Esophagus muscularis mucosa (tissue), 4 donors: ENCODE data around the gene DHRS12. TPM values are rescaled to one million over a fixed set of nuclear protein-coding genes. Genes with fewer than 3 reads are reported as not detected.

Source experiments
- DNase-seq: peaks from one replicate; pipeline ENCODE4 v3.0.0-alpha.2; 2017; ENCODE audit errors: extremely low spot score
- H3K27ac ChIP-seq, 4 donors: fragments of 200-600 bp; sonication (generic); replicated peaks in 1 of 4; 1 replicate in 3 of 4; 2 replicates in 1 of 4; pipeline ENCODE4 v1.5.1; 2016 to 2019; ENCODE audit warnings: mild to moderate bottlenecking in 1 of 4
- H3K27me3 ChIP-seq, 4 donors: fragments of 200-600 bp; sonication (generic); one replicate each; pipeline versions ENCODE4 v1.5.1 to v1.6.0; 2016 to 2019
- H3K36me3 ChIP-seq, 4 donors: fragments of 200-600 bp; sonication (generic); one replicate each; pipeline ENCODE4 v1.5.1; 2016 to 2019
- H3K4me1 ChIP-seq, 4 donors: fragments of 200-600 bp; sonication (generic); one replicate each; pipeline ENCODE4 v1.5.1; 2016 to 2019
- H3K4me3 ChIP-seq, 4 donors: fragments of 200-600 bp; sonication (generic); 1 replicate in 2 of 4; 2 replicates in 2 of 4; pipeline ENCODE4 v1.5.1; 2016 to 2019; ENCODE audit warnings: mild to moderate bottlenecking in 4 of 4, moderate library complexity in 1 of 4
- H3K9me3 ChIP-seq, 4 donors: fragments of 200-600 bp; sonication (generic); 1 replicate in 3 of 4; 2 replicates in 1 of 4; pipeline ENCODE4 v1.5.1; 2016 to 2019
- CTCF ChIP-seq, 3 experiments: fragments of 200-600 bp in 2 of 3; fragments of 450-650 bp in 1 of 3; sonication (generic) in 2 of 3; IDR thresholded peaks; one replicate each; pipeline ENCODE4 v1.5.1; 2017 to 2019; ENCODE audit warnings: antibody characterized with exemption in 3 of 3, mild to moderate bottlenecking in 2 of 3, moderate library complexity in 1 of 3
- EP300 ChIP-seq: sonication (generic); formaldehyde crosslinking; IDR thresholded peaks from one replicate; pipeline ENCODE4 v1.6.1; 2017; ENCODE audit warnings: antibody characterized with exemption
- POLR2A ChIP-seq: fragments of 450-650 bp; IDR thresholded peaks from one replicate; pipeline ENCODE4 v1.6.1; 2017; ENCODE audit warnings: antibody characterized with exemption, moderate library complexity, mild to moderate bottlenecking, low read depth
- POLR2AphosphoS5 ChIP-seq, 2 donors: sonication (generic); formaldehyde crosslinking; IDR thresholded peaks; one replicate each; pipeline ENCODE4 v1.6.1; 2017; ENCODE audit warnings: antibody characterized with exemption in 2 of 2
- WGBS: methylation state at CpG from one replicate; pipeline ENCODE4 v1.1.5; 2018; 5-methylcytosine and 5-hydroxymethylcytosine counted together
- intact Hi-C: fragments of 100-400 bp; cut with DNase I; formaldehyde crosslinking; loops from one replicate; pipeline ENCODE4 v1.15.1; 2023
- total RNA-seq, 4 donors: library from RNA; depleted of rRNA; stranded (reverse); fragments of >200 nt; gene quantifications; one replicate each; pipeline versions ENCODE4 v1.1.0 to v1.2.1, GENCODE V29; 2016

Gene DHRS12
- total RNA-seq, 4 donors from 2014 or later = 10.3 to 18.6 (median 14.9) TPM

GRCh38 chr13:51764184-51765141 is 39.5 kb downstream of the DHRS12 start:
- peaks cover 3 to 60% (median 19%) of the 10 kb centered on the region in 4 donors for H3K36me3 ChIP-seq
- no peaks in the 10 kb centered on the region for H3K9me3 ChIP-seq
- WGBS = 52% methylated on average over 11 of the region's 12 CpGs
- intact Hi-C loops = no loop called here
- H3K4me1 ChIP-seq = peaks cover 25 to 27% (median 26%) of the 10 kb centered on the region in 4 donors
- H3K27ac ChIP-seq = peak overlapping the region; percentile 53 to 73 (median 63)
- no peaks in the 10 kb centered on the region for H3K27me3 ChIP-seq
- peak; percentile 91 for DNase-seq
- TF ChIP-seq POLR2AphosphoS5 (IDR thresholded peaks at IDR 0.05) = peak; percentile 42 to 56
- no peak for TF ChIP-seq CTCF (IDR thresholded peaks at IDR 0.05)
- no peak for TF ChIP-seq EP300
- H3K4me3 ChIP-seq = no peak overlapping the region

DNA sequence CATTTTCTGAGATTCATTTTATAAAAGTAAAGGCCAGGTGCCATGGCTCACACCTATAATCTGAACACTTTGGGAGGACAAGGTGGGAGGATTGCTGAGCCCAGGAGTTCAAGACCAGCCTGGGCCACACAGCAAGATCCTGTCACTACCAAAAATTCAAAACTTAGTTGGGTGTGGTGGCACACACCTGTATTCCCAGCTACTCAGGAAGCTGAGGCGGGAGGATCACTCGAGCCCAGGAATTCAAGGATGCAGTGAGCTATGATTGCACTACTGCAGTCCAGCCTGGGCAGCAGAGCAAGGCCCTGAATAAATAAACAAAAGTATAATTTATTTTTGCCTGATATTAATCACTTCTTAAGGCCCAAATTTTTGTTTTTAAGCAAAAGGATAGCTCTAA is 40.5 kb downstream of the DHRS12 start:
- H3K27me3 ChIP-seq = no peaks in the 10 kb centered on the region
- no peak overlapping the region for H3K4me3 ChIP-seq
- no peak for TF ChIP-seq POLR2AphosphoS5 (IDR thresholded peaks at IDR 0.05)
- TF ChIP-seq POLR2A = no peak
- TF ChIP-seq EP300 = no peak
- no peak for TF ChIP-seq CTCF (IDR thresholded peaks at IDR 0.05)
- no peaks in the 10 kb centered on the region for H3K9me3 ChIP-seq
- H3K27ac ChIP-seq = peak overlapping the region in 2 of 4 donors; percentile 53 to 73
- DNase-seq = peak; percentile 7
- intact Hi-C loops = no loop called here
- 89% methylated on average over 2 of the region's 2 CpGs for WGBS
- peaks cover 16 to 17% (median 17%) of the 10 kb centered on the region in 4 donors for H3K4me1 ChIP-seq
- H3K36me3 ChIP-seq = peaks cover 7 to 60% (median 27%) of the 10 kb centered on the region in 4 donors

GRCh38 chr13:51761643-51762350 is 42.2 kb downstream of the DHRS12 start:
- Histone ChIP-seq H3K4me3 (no peak overlapping the region), H3K27ac (no peak overlapping the region), H3K9me3 (no peaks in the 10 kb centered on the region), H3K27me3 (no peaks in the 10 kb centered on the region), H3K4me1 (peaks cover 13 to 17% (median 15%) of the 10 kb centered on the region in 4 donors), H3K36me3 (peaks cover 7 to 61% (median 27%) of the 10 kb centered on the region in 4 donors)
- TF ChIP-seq POLR2A (no peak), CTCF (IDR thresholded peaks at IDR 0.05) (no peak), EP300 (no peak), POLR2AphosphoS5 (IDR thresholded peaks at IDR 0.05) (no peak)
- WGBS = 95% methylated on average over 16 of the region's 16 CpGs
- intact Hi-C loops = no loop called here
- DNase-seq = no peak

DNA sequence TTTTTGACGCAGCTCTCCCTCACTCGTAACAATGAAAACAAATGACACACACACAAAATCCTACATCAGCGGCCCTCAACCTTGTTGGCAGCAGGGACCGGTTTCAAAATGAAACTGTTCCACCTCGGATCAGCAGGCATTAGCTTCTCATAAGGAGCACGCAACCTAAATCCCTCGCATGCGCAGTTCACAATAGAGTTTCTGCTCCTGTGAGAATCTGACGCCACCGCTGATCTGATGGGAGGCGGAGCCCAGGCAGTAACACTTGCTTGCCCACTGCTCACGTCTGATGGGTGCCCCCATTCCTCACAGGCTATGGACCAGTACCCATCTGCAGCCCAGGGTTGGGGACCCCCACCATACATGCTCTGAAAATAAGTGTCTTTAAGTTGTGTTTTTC is 43.4 kb downstream of the DHRS12 start:
- no peak for DNase-seq
- no peak overlapping the region for H3K4me3 ChIP-seq
- H3K27ac ChIP-seq = no peak overlapping the region
- H3K27me3 ChIP-seq = no peaks in the 10 kb centered on the region
- H3K4me1 ChIP-seq = peaks cover 13 to 17% (median 15%) of the 10 kb centered on the region in 4 donors
- H3K36me3 ChIP-seq = peaks cover 7 to 67% (median 39%) of the 10 kb centered on the region in 4 donors
- 79% methylated on average over 12 of the region's 12 CpGs for WGBS
- H3K9me3 ChIP-seq = no peaks in the 10 kb centered on the region
- intact Hi-C loops = no loop called here
- TF ChIP-seq CTCF (IDR thresholded peaks at IDR 0.05) (no peak), POLR2A (no peak), POLR2AphosphoS5 (IDR thresholded peaks at IDR 0.05) (no peak), EP300 (no peak)
